H1 (cell line): ENCODE data around the gene C14orf119. TPM values are rescaled to one million over a fixed set of nuclear protein-coding genes. Genes with fewer than 3 reads are reported as not detected.

Experiments used
- CEBPB ChIP-seq: IDR thresholded peaks from 2 replicates; pipeline ENCODE4 v1.6.1; 2012; ENCODE audit warnings: low read depth, low read length
- POLR2A ChIP-seq, 2 experiments: IDR thresholded peaks; 1 replicate in 1 of 2; 2 replicates in 1 of 2; pipeline ENCODE4 v1.6.1; 2011; ENCODE audit warnings: low read depth in 2 of 2, low read length in 2 of 2, mild to moderate bottlenecking in 2 of 2; ENCODE audit errors: control extremely low read depth in 1 of 2
- POLR2AphosphoS5 ChIP-seq: IDR thresholded peaks from 2 replicates; pipeline ENCODE4 v1.6.1; 2011; ENCODE audit warnings: low read depth, low read length
- polyA plus RNA-seq, 7 experiments: library from polyadenylated mRNA; depleted of rRNA in 3 of 7; stranded (reverse) in 5 of 7; unstranded in 2 of 7; fragments of >200 nt in 5 of 7; fragments of 200-250 nt in 2 of 7; gene quantifications; 1 replicate in 5 of 7; 2 replicates in 1 of 7; 4 replicates in 1 of 7; pipeline versions ENCODE4 v1.2.1 to v1.2.3, GENCODE V29; 2011 to 2013; ENCODE audit warnings: missing spikeins in 2 of 7, mixed read lengths in 2 of 7
- total RNA-seq: library from RNA; stranded (reverse); fragmentation: NEBNext Ultra II Directional; extraction: Animal tissue kit (Norgen Biotek cat#: 25700); gene quantifications from 2 replicates; pipeline ENCODE4 v1.2.1, GENCODE V29; 2021

Gene C14orf119
- total and polyA plus RNA-seq, 2 of the 8 experiments (the other 6 are each of a cell fraction or from before 2014, with no cell fraction given): 78.1 to 94.0 TPM

DNA sequence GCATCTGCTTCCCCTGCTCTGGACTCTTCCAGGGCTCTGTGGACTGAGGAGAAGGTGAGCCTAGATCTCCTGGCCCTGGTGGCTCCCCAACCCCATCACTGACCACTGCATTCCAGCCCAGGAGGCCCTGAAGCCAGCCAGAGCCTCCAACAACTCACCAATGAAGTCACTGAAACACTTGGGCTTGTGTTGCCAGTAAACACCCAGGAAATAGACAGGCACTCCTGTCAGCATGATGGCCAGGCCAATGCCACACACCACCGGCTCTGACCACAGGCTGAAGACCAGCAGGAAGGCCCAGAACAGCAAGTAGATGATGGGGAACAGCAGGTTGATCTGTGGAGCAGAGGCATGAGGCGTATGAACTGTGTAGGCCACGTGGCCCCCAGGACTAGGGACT, 32.6 kb downstream of the C14orf119 start (continued):
- TF ChIP-seq CEBPB: no peak
- no peak for TF ChIP-seq POLR2AphosphoS5
- no peak for TF ChIP-seq POLR2A (IDR thresholded peaks at IDR 0.05; ENCODE audit: control extremely low read depth in 1 of 2, low read depth in 2 of 2, low read length in 2 of 2)
